Measurements from ENCODE around the gene COLEC11. TPM values are rescaled to one million over a fixed set of nuclear protein-coding genes. Genes with fewer than 3 reads are reported as not detected.

The COLEC11 gene
- total RNA-seq, 4 donors from 2014 or later, result 0.56 to 2.3 (median 1.0) TPM; not detected in 1

DNA sequence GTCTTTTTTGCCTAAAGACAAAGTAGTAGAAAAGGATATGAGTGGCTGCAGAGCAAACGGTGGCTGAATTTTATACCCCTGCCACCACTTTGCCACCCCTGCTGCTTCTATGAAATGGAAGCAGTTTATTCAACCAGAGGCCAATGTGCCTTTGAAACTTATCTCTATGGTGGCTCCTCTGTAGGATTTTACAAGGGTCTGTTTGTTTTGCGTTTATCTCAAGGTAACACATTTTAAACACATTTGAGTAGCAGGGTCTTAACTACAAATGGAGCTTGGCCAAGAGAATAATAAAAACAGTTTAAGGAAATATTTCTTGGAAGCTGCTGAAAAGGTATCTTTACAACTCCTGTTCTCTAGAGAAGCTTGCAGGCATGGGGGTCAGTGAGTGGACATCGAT lies 69.2 kb downstream of the COLEC11 start:
- no peak for DNase-seq
- intact Hi-C loops (cut with DNase I), result no loop called here
- Histone ChIP-seq H3K9me3 (no peaks in the 10 kb centered on the region), H3K4me3 (no peak overlapping the region), H3K27ac (no peak overlapping the region), H3K27me3 (peaks cover 0 to 7% (median 0%) of the 10 kb centered on the region in 4 donors), H3K4me1 (peaks cover 0 to 20% (median 0%) of the 10 kb centered on the region in 3 donors), H3K36me3 (no peaks in the 10 kb centered on the region)
- TF ChIP-seq CTCF (IDR thresholded peaks at IDR 0.05) (no peak), POLR2A (IDR thresholded peaks at IDR 0.05) (no peak)
- 68 to 77% methylated on average over 3 of the region's 3 CpGs for WGBS, 2 donors

DNA sequence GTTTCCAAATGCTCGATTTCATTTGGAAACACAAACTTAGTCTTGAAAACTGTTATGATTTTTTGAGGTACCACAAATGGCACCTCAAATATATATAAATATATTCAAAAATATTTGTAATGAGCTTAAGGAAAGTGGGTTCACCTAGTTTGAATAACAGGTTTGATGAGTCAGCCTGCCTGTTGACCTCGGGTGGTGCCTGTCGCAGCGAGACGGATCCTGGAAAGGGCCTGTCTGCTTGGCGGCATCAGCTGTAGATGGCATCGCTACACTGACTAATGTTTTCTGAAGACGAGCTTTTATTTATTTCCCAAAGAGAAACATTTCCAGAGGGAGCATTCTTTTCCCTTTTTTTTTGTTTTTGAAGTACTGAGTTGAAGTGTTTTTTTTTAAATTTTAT lies 70.0 kb downstream of the COLEC11 start:
- no peak overlapping the region for H3K27ac ChIP-seq
- WGBS, 2 donors, result 25 to 35% methylated on average over 8 of the region's 8 CpGs
- DNase-seq, result no peak
- no peak overlapping the region for H3K4me3 ChIP-seq
- intact Hi-C loops (cut with DNase I), result no loop called here
- TF ChIP-seq CTCF (IDR thresholded peaks at IDR 0.05) (no peak), POLR2A (IDR thresholded peaks at IDR 0.05) (no peak)
- no peaks in the 10 kb centered on the region for H3K36me3 ChIP-seq
- H3K4me1 ChIP-seq, result peaks cover 0 to 14% (median 0%) of the 10 kb centered on the region in 3 donors
- no peaks in the 10 kb centered on the region for H3K9me3 ChIP-seq
- peaks cover 0 to 12% (median 0%) of the 10 kb centered on the region in 4 donors for H3K27me3 ChIP-seq

- WGBS, 2 donors, result 81 to 84% methylated on average over 16 of the region's 16 CpGs
Measured at GRCh38 chr2:3665886-3666612, 71.1 kb downstream of the COLEC11 start.

DNA sequence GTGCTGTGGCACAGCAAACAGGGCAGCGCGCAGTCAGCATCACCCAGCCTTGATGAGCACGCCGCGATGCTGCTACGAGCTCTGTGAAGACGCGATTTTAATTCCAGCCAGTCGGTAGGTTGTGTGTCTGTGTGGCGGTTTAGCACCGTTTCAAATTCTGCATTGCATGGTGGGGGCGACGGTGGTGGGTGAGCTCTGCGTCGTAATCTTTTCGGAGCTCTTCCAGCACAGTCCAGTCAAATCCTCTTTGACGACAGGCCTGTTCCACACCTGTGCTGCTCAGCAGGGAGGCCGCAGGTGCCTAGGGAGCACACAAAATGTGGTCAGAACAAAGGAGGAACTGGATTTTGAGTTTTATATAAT lies 71.7 kb downstream of the COLEC11 start:
- no peaks in the 10 kb centered on the region for H3K36me3 ChIP-seq
- no peaks in the 10 kb centered on the region for H3K9me3 ChIP-seq
- H3K4me3 ChIP-seq, result no peak overlapping the region
- intact Hi-C loops (cut with DNase I), result no loop called here
- 92% methylated on average over 13 to 17 of the region's 18 CpGs for WGBS, 2 donors
- DNase-seq, result no peak
- H3K27me3 ChIP-seq, result peaks cover 0 to 16% (median 0%) of the 10 kb centered on the region in 4 donors
- H3K27ac ChIP-seq, result no peak overlapping the region
- TF ChIP-seq CTCF (IDR thresholded peaks at IDR 0.05) (no peak), POLR2A (IDR thresholded peaks at IDR 0.05) (no peak)
- H3K4me1 ChIP-seq, result peaks cover 0 to 12% (median 0%) of the 10 kb centered on the region in 3 donors

More at GRCh38 chr2:3665886-3666612, 71.1 kb downstream of the COLEC11 start:
- intact Hi-C loops (cut with DNase I), result no loop called here
- TF ChIP-seq POLR2A (IDR thresholded peaks at IDR 0.05) (no peak), CTCF (IDR thresholded peaks at IDR 0.05) (no peak)
- no peaks in the 10 kb centered on the region for H3K36me3 ChIP-seq
- peaks cover 0 to 16% (median 0%) of the 10 kb centered on the region in 4 donors for H3K27me3 ChIP-seq
- no peak overlapping the region for H3K4me3 ChIP-seq
- no peaks in the 10 kb centered on the region for H3K9me3 ChIP-seq
- H3K27ac ChIP-seq, result no peak overlapping the region
- DNase-seq, result no peak
- peaks cover 0 to 12% (median 0%) of the 10 kb centered on the region in 3 donors for H3K4me1 ChIP-seq

DNA sequence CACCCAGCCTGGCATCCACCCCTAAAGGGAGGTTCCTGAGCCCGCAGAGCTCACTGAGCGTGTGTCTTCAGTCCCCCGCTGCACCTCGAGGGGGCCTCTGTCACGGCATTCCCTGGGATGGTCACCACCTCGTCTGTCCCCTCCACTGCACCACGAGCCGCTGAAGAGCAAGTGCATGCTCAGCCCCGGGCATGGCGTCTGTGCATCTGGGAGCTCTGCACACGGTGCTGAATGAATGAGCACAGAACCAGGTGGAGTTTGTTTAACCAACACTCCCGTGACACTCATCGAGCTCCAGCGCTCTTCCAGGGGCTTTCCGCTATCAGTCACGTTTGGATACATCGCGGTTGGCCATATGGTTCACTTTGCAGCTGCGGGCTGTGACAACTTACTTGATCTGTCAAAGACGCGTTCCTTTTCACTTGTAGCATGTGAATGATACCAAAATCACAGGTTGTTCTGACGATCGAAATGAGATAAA lies 72.3 kb downstream of the COLEC11 start:
- WGBS, 2 donors, result 42 to 45% methylated on average over 17 to 21 of the region's 23 CpGs
- Histone ChIP-seq H3K36me3 (no peaks in the 10 kb centered on the region), H3K27me3 (peaks cover 0 to 16% (median 0%) of the 10 kb centered on the region in 4 donors), H3K9me3 (no peaks in the 10 kb centered on the region), H3K4me3 (peak overlapping the region in 1 of 4 donors; percentile 19), H3K27ac (no peak overlapping the region), H3K4me1 (peaks cover 0 to 12% (median 0%) of the 10 kb centered on the region in 3 donors)
- TF ChIP-seq CTCF (IDR thresholded peaks at IDR 0.05) (no peak), POLR2A (IDR thresholded peaks at IDR 0.05) (no peak)
- intact Hi-C loops (cut with DNase I), result no loop called here
- no peak for DNase-seq

All from esophagus squamous epithelium (tissue), 5 donors.